ENCODE measurements around the gene RBM43.

DNA sequence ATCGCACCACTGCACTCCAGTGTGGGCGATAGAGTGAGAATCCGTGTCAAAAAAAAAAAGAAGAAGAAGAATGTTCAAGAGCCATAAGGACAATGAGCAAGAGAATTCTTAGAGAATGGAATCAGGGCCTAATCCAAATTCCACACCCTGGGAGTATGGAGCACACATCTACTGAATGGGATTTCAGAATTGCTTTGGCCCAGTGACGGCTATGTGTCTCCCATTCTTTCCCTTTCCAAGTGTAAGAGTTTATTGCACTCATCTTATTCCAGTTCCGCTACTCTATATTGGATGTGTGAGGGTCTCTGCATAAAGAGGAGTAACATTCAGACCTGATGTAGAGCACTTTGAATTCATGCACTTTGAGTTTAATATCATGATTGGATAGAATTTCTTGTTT is 5.9 kb upstream of the RBM43 start:
- TF ChIP-seq, protein P1, sequence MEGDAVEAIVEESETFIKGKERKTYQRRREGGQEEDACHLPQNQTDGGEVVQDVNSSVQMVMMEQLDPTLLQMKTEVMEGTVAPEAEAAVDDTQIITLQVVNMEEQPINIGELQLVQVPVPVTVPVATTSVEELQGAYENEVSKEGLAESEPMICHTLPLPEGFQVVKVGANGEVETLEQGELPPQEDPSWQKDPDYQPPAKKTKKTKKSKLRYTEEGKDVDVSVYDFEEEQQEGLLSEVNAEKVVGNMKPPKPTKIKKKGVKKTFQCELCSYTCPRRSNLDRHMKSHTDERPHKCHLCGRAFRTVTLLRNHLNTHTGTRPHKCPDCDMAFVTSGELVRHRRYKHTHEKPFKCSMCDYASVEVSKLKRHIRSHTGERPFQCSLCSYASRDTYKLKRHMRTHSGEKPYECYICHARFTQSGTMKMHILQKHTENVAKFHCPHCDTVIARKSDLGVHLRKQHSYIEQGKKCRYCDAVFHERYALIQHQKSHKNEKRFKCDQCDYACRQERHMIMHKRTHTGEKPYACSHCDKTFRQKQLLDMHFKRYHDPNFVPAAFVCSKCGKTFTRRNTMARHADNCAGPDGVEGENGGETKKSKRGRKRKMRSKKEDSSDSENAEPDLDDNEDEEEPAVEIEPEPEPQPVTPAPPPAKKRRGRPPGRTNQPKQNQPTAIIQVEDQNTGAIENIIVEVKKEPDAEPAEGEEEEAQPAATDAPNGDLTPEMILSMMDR (conservative IDR thresholded peaks at IDR 0.05 in 1 of 2, IDR thresholded peaks at IDR 0.05 in 1 of 2; ENCODE audit: low read depth in 1 of 2, low read length in 2 of 2), result no peak
- no peak for TF ChIP-seq EZH2 (IDR thresholded peaks at IDR 0.05; ENCODE audit: low read length, missing control alignments)
